HepG2 (cell line): ENCODE measurements around the gene HYAL2. TPM values are rescaled to one million over a fixed set of nuclear protein-coding genes. Genes with fewer than 3 reads are reported as not detected.

Experiments used
- AFF4 ChIP-seq: sonication (generic); formaldehyde crosslinking; IDR thresholded peaks from 2 replicates; pipeline ENCODE4 v1.4.0; 2020; ENCODE audit warnings: missing genetic modification reagents
- CREB3 ChIP-seq: sonication (generic); formaldehyde crosslinking; IDR thresholded peaks from 2 replicates; pipeline ENCODE4 v1.5.0; 2020; ENCODE audit warnings: missing genetic modification reagents
- DNMT3B ChIP-seq: conservative IDR thresholded peaks from 2 replicates; pipeline ENCODE4 v1.6.1; 2016; ENCODE audit warnings: missing biosample characterization, control low read depth
- DRAP1 ChIP-seq: IDR thresholded peaks from 2 replicates; pipeline ENCODE4 v1.6.1; 2016; ENCODE audit warnings: missing genetic modification reagents, missing compliant biosample characterization
- E2F1 ChIP-seq: sonication (generic); formaldehyde crosslinking; IDR thresholded peaks from 2 replicates; pipeline ENCODE4 v1.5.0; 2020; ENCODE audit warnings: missing genetic modification reagents
- ERF ChIP-seq: IDR thresholded peaks from 2 replicates; pipeline ENCODE4 v1.6.1; 2018; ENCODE audit warnings: missing biosample characterization, missing genetic modification reagents
- GATAD1 ChIP-seq: IDR thresholded peaks from 2 replicates; pipeline ENCODE4 v1.6.1; 2016; ENCODE audit warnings: missing genetic modification reagents, missing compliant biosample characterization
- HOXA3 ChIP-seq: sonication (generic); formaldehyde crosslinking; IDR thresholded peaks from 2 replicates; pipeline ENCODE4 v1.5.0; 2020; ENCODE audit warnings: missing genetic modification reagents
- MAZ ChIP-seq, 2 experiments: sonication (generic) in 1 of 2; formaldehyde crosslinking in 1 of 2; IDR thresholded peaks; 2 replicates each; pipeline versions ENCODE4 v1.5.0 to v1.6.1; 2012 to 2020; ENCODE audit warnings: low read depth in 2 of 2, mild to moderate bottlenecking in 2 of 2, borderline replicate concordance in 1 of 2, improper control_type of control experiment in 1 of 2, low read length in 1 of 2, missing genetic modification reagents in 1 of 2, moderate library complexity in 1 of 2
- MXD3 ChIP-seq: IDR thresholded peaks from 2 replicates; pipeline ENCODE4 v1.6.1; 2016; ENCODE audit warnings: mild to moderate bottlenecking, missing biosample characterization, missing genetic modification reagents
- PCBP1 ChIP-seq: fragments of 200-400 bp; formaldehyde crosslinking; IDR thresholded peaks from 2 replicates; pipeline ENCODE4 v1.6.1; 2017; ENCODE audit warnings: mild to moderate bottlenecking, low read depth, low read length, borderline replicate concordance
- REPIN1 ChIP-seq: sonication (generic); formaldehyde crosslinking; IDR thresholded peaks from 2 replicates; pipeline ENCODE4 v1.8.0; 2022; ENCODE audit warnings: missing genetic modification reagents, low read depth, mild to moderate bottlenecking, borderline replicate concordance
- TRAFD1 ChIP-seq: sonication (generic); formaldehyde crosslinking; IDR thresholded peaks from 2 replicates; pipeline ENCODE4 v1.5.1; 2020; ENCODE audit warnings: missing genetic modification reagents, mild to moderate bottlenecking, borderline replicate concordance
- USF2 ChIP-seq, 2 experiments: sonication (generic) in 1 of 2; formaldehyde crosslinking in 1 of 2; IDR thresholded peaks; 2 replicates each; pipeline versions ENCODE4 v1.5.1 to v1.6.1; 2011 to 2020; ENCODE audit warnings: borderline replicate concordance in 1 of 2, low read depth in 1 of 2, low read length in 1 of 2, mild to moderate bottlenecking in 1 of 2, missing genetic modification reagents in 1 of 2, moderate library complexity in 1 of 2
- ZNF335 ChIP-seq: sonication (generic); formaldehyde crosslinking; IDR thresholded peaks from 2 replicates; pipeline ENCODE4 v1.4.0; 2020; ENCODE audit warnings: missing genetic modification reagents
- ZNF543 ChIP-seq: sonication (generic); formaldehyde crosslinking; IDR thresholded peaks from 2 replicates; pipeline ENCODE4 v1.4.0; 2020; ENCODE audit warnings: mild to moderate bottlenecking, missing genetic modification reagents
- polyA plus RNA-seq, 8 experiments: library from polyadenylated mRNA; depleted of rRNA in 3 of 8; stranded (reverse) in 7 of 8; unstranded in 1 of 8; fragments of >200 nt; fragmentation: Illumina TruSeq in 4 of 8; extraction: Trizol in 4 of 8; gene quantifications; 2 replicates each; pipeline versions ENCODE4 v1.2.1 to v1.2.3, GENCODE V29; 2011 to 2016; ENCODE audit warnings: low read depth in 4 of 8, missing spikeins in 1 of 8, mixed read lengths in 1 of 8; ENCODE audit not compliant: insufficient read depth in 1 of 8
- total RNA-seq, 5 experiments: library from RNA; depleted of rRNA; stranded (reverse); fragments of >200 nt; fragmentation: Illumina TruSeq; extraction: Trizol; gene quantifications; 2 replicates each; pipeline ENCODE4 v1.2.3, GENCODE V29; 2016; ENCODE audit warnings: low read depth in 1 of 5

The HYAL2 gene
- total and polyA plus RNA-seq, 2 of the 13 experiments (the other 11 are each of a cell fraction or from before 2014, with no cell fraction given) = 76.2 to 102 TPM

GRCh38 chr3:50337175-50337861, 14.8 kb upstream of the HYAL2 start (continued):
- peak; percentile 9; the same call in 1 of the 2 replicates for TF ChIP-seq MAZ (IDR thresholded peaks at IDR 0.05; ENCODE audit: borderline replicate concordance, low read depth, low read length)
- TF ChIP-seq MAZ (CRISPR knock-in tag; IDR thresholded peaks at IDR 0.05; ENCODE audit: low read depth) = peak; percentile 74
- TF ChIP-seq GATAD1 (CRISPR knock-in tag) = peak; percentile 86
- TF ChIP-seq ERF (CRISPR knock-in tag) = peak; percentile 65; the same call in 1 of the 2 replicates
- peak; percentile 88 for TF ChIP-seq HOXA3 (CRISPR knock-in tag)
- TF ChIP-seq AFF4 (CRISPR knock-in tag) = no peak
- 0 out of 2 replicates have a peak, but pooled peaks have one; percentile 26 for TF ChIP-seq PCBP1
- TF ChIP-seq DRAP1 (CRISPR knock-in tag) = peak; percentile 84
- no peak for TF ChIP-seq TRAFD1
- 0 out of 2 replicates have a peak, but pooled peaks have one; percentile 43 for TF ChIP-seq REPIN1 (CRISPR knock-in tag)
- TF ChIP-seq E2F1 (CRISPR knock-in tag) = peak; percentile 89
- no peak for TF ChIP-seq USF2 (IDR thresholded peaks at IDR 0.05; ENCODE audit: low read depth, low read length)
- peak; percentile 38; the same call in 1 of the 2 replicates for TF ChIP-seq USF2 (CRISPR knock-in tag; IDR thresholded peaks at IDR 0.05; ENCODE audit: borderline replicate concordance)
- peak; percentile 0; the same call in 1 of the 2 replicates for TF ChIP-seq CREB3 (CRISPR knock-in tag)
- TF ChIP-seq ZNF543 (CRISPR knock-in tag) = 0 out of 2 replicates have a peak, but pooled peaks have one; percentile 64
- TF ChIP-seq ZNF335 = 0 out of 2 replicates have a peak, but pooled peaks have one; percentile 64
- TF ChIP-seq DNMT3B (CRISPR knock-in tag) = no peak
- peak; percentile 81; the same call in 1 of the 2 replicates for TF ChIP-seq MXD3 (CRISPR knock-in tag)
